Vagina (tissue), 2 donors: Measurements from ENCODE around the gene ZNF575. TPM values are rescaled to one million over a fixed set of nuclear protein-coding genes. Genes with fewer than 3 reads are reported as not detected.

Experiments used
- DNase-seq, 2 donors: peaks; one replicate each; pipeline ENCODE4 v3.0.0-alpha.2; 2017; ENCODE audit errors: extremely low spot score in 2 of 2
- H3K27ac ChIP-seq: fragments of 200-600 bp; sonication (generic); one replicate; pipeline ENCODE4 v1.5.1; 2019
- H3K27me3 ChIP-seq: fragments of 200-600 bp; sonication (generic); one replicate; pipeline ENCODE4 v1.5.1; 2019
- H3K36me3 ChIP-seq, 2 donors: fragments of 200-600 bp; sonication (generic); one replicate each; pipeline ENCODE4 v1.5.1; 2017 to 2019
- H3K4me1 ChIP-seq: fragments of 200-600 bp; sonication (generic); one replicate; pipeline ENCODE4 v1.5.1; 2019
- H3K4me3 ChIP-seq, 2 donors: fragments of 200-600 bp; sonication (generic); 1 replicate in 1 of 2; 2 replicates in 1 of 2; pipeline ENCODE4 v1.5.1; 2016 to 2019
- H3K9me3 ChIP-seq: fragments of 200-600 bp; sonication (generic); one replicate; pipeline ENCODE4 v1.5.1; 2019
- CTCF ChIP-seq, 3 experiments: fragments of 450-650 bp in 2 of 3; fragments of 200-600 bp in 1 of 3; sonication (generic) in 1 of 3; IDR thresholded peaks; one replicate each; pipeline ENCODE4 v1.5.1; 2017 to 2019; ENCODE audit warnings: antibody characterized with exemption in 3 of 3, mild to moderate bottlenecking in 2 of 3, moderate library complexity in 2 of 3
- POLR2A ChIP-seq, 2 donors: fragments of 450-650 bp; IDR thresholded peaks; one replicate each; pipeline ENCODE4 v1.6.1; 2017; ENCODE audit warnings: antibody characterized with exemption in 2 of 2, mild to moderate bottlenecking in 2 of 2, moderate library complexity in 2 of 2
- POLR2AphosphoS5 ChIP-seq, 2 donors: sonication (generic); formaldehyde crosslinking; IDR thresholded peaks; one replicate each; pipeline ENCODE4 v1.9.0; 2017; ENCODE audit warnings: antibody characterized with exemption in 2 of 2, mild to moderate bottlenecking in 2 of 2, low read depth in 1 of 2; ENCODE audit not compliant: insufficient read depth in 1 of 2
- intact Hi-C: fragments of 100-400 bp; cut with DNase I; formaldehyde crosslinking; loops from one replicate; pipeline ENCODE4 v1.15.1; 2023
- total RNA-seq: library from RNA; depleted of rRNA; stranded (reverse); fragments of >200 nt; gene quantifications from one replicate; pipeline ENCODE4 v1.2.3, GENCODE V29; 2016

The ZNF575 gene
- total RNA-seq, 1 donor from 2014 or later = 2.9 TPM

GRCh38 chr19:43526884-43527859 lies 5.8 kb upstream of the ZNF575 start, which contains the start of gene ETHE1:
ETHE1 (minus strand) TSS chr19:43527201; CDS start chr19:43527177, 24 bp downstream.
- H3K27ac ChIP-seq = peak within 1 kb of the TSS; percentile 84
- TF ChIP-seq POLR2AphosphoS5 (IDR thresholded peaks at IDR 0.05; ENCODE audit: insufficient read depth in 1 of 2, low read depth in 1 of 2) (peak; percentile 38 to 93), POLR2A (IDR thresholded peaks at IDR 0.05) (peak in 1 of 2 donors; percentile 65), CTCF (IDR thresholded peaks at IDR 0.05) (no peak)
- peaks cover 49% of the 10 kb centered on the region for H3K4me1 ChIP-seq
- H3K9me3 ChIP-seq = no peaks in the 10 kb centered on the region
- H3K36me3 ChIP-seq = no peaks in the 10 kb centered on the region
- DNase-seq = no peak
- peak within 1 kb of the TSS; percentile 68 to 77 for H3K4me3 ChIP-seq
- no peaks in the 10 kb centered on the region for H3K27me3 ChIP-seq
- intact Hi-C loops = no loop called here

GRCh38 chr19:43527860-43528622 lies 4.9 kb upstream of the ZNF575 start:
- H3K27me3 ChIP-seq = no peaks in the 10 kb centered on the region
- H3K4me1 ChIP-seq = peaks cover 51% of the 10 kb centered on the region
- intact Hi-C loops = no loop called here
- DNase-seq = no peak
- H3K4me3 ChIP-seq = peak overlapping the region in 1 of 2 donors; percentile 77
- peak in 1 of 2 donors; percentile 13 for TF ChIP-seq POLR2AphosphoS5 (IDR thresholded peaks at IDR 0.05; ENCODE audit: insufficient read depth in 1 of 2, low read depth in 1 of 2)
- TF ChIP-seq CTCF (IDR thresholded peaks at IDR 0.05) = no peak
- H3K36me3 ChIP-seq = no peaks in the 10 kb centered on the region
- no peaks in the 10 kb centered on the region for H3K9me3 ChIP-seq
- H3K27ac ChIP-seq = peak overlapping the region; percentile 84

GRCh38 chr19:43532571-43532961 lies 422 bp upstream of the ZNF575 start:
- intact Hi-C loops = no loop called here
- Histone ChIP-seq H3K4me1 (peaks cover 39% of the 10 kb centered on the region), H3K27ac (peak overlapping the region; percentile 96)

GRCh38 chr19:43533546-43534304 lies 737 bp downstream of the ZNF575 start:
- Histone ChIP-seq H3K9me3 (no peaks in the 10 kb centered on the region), H3K27me3 (no peaks in the 10 kb centered on the region), H3K4me1 (peaks cover 28% of the 10 kb centered on the region), H3K36me3 (peaks cover 0 to 5% of the 10 kb centered on the region in 2 donors), H3K4me3 (peak overlapping the region; percentile 58 to 61), H3K27ac (peak overlapping the region; percentile 96)
- DNase-seq = peak in 1 of 2 donors; percentile 99
- intact Hi-C loops = no loop called here
- TF ChIP-seq CTCF (IDR thresholded peaks at IDR 0.05) (no peak), POLR2AphosphoS5 (IDR thresholded peaks at IDR 0.05; ENCODE audit: insufficient read depth in 1 of 2, low read depth in 1 of 2) (peak; percentile 77 to 82)

More at GRCh38 chr19:43532571-43532961, 422 bp upstream of the ZNF575 start:
- Histone ChIP-seq H3K9me3 (no peaks in the 10 kb centered on the region), H3K36me3 (no peaks in the 10 kb centered on the region), H3K27me3 (no peaks in the 10 kb centered on the region), H3K4me3 (peak overlapping the region; percentile 58 to 61)
- TF ChIP-seq POLR2A (IDR thresholded peaks at IDR 0.05) (no peak), POLR2AphosphoS5 (IDR thresholded peaks at IDR 0.05; ENCODE audit: insufficient read depth in 1 of 2, low read depth in 1 of 2) (no peak), CTCF (IDR thresholded peaks at IDR 0.05) (no peak)
- DNase-seq = no peak
